GM19193 (cell line): ENCODE data around the gene IL17F.

ENCODE experiments used
- POLR2A ChIP-seq: IDR thresholded peaks from 4 replicates; pipeline ENCODE4 v1.6.1; 2011; ENCODE audit not compliant: insufficient read depth, insufficient read length; ENCODE audit errors: extremely low read depth

The IL17F gene

DNA sequence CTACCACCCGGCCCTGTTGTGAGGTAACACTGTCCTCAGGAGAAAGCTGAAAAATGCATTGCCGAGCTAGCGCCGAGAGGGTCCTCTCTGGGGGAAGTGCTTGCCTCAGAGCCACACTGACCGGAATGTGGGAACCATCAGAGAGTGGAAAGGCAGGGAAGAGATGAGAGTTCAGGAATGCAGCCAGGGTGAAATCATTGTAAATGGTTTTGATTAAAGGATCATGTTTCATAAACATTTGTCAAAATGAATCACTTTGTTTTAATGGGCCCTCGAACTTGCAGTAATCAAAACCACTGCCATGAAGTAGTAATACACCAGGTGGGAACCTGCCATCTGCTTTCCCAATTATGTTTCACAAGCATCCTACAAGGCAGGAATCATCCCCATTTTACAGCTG lies 16.9 kb upstream of the IL17F start:
- no peak for TF ChIP-seq POLR2A

- peak; percentile 17 for TF ChIP-seq POLR2A
These were observed 16.3 kb upstream of the IL17F start for GRCh38 chr6:52260634-52261033.

DNA sequence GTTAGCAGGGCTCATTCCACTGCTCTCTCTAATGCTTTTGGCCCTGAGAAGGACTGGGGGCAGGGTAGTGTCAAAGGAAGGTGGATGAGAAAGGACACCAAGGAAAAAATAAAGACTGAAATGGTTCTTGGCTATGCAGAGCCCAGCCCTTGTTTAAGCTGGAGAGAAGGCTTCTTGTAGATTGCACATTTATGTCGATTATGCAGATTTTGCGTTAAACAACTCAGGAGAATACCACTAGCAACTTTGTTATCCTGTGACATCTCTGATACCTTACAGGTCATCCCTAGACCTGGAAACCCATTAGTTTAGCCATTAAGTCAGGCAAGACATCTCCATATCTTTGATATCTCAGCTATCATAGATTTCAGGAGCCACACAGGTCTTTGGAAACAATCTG lies 11.1 kb upstream of the IL17F start:
- TF ChIP-seq POLR2A: no peak

- TF ChIP-seq POLR2A: no peak
These were observed 10.6 kb upstream of the IL17F start for GRCh38 chr6:52254731-52255378.

GRCh38 chr6:52253494-52253893 lies 9.2 kb upstream of the IL17F start:
- no peak for TF ChIP-seq POLR2A

DNA sequence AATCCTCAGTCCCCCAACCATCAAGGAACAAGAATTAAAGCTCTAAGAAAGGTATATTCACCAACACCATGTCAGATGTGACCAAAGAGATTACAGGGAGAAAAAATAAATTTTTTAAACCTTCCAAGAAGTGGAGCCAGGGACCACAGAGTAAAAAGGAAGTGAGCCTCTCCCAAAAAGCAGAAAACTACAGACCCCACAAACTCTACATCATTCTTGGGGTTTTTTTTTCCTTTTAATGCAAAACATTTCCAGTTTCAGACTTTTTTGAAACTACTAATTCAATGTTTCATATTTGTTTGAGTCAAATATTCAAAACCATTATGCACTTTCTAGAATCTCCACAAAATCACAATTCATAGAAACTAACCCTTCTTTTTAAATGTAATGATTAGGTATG lies 6.8 kb upstream of the IL17F start:
- no peak for TF ChIP-seq POLR2A

GRCh38 chr6:52249078-52249477 lies 4.8 kb upstream of the IL17F start:
- TF ChIP-seq POLR2A: no peak

DNA sequence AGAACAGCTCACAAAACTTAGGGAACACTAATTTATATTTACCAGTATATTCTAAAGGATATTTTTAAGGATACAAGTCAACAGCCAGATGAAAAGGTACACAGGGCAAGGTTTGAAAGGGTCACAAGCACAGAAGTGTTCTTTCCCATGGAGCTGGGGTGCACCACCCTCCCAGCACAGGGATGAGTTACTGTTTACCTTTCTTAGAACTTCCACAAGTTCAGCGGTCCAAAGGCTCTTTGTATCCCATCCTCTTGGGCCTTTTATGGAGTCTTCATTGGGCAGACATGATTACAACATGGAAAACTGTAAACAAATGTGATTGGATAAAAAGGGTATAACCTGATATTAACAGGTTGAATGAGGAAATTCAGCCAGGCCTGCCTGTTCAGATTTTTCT lies 1.1 kb upstream of the IL17F start:
- TF ChIP-seq POLR2A: no peak

DNA sequence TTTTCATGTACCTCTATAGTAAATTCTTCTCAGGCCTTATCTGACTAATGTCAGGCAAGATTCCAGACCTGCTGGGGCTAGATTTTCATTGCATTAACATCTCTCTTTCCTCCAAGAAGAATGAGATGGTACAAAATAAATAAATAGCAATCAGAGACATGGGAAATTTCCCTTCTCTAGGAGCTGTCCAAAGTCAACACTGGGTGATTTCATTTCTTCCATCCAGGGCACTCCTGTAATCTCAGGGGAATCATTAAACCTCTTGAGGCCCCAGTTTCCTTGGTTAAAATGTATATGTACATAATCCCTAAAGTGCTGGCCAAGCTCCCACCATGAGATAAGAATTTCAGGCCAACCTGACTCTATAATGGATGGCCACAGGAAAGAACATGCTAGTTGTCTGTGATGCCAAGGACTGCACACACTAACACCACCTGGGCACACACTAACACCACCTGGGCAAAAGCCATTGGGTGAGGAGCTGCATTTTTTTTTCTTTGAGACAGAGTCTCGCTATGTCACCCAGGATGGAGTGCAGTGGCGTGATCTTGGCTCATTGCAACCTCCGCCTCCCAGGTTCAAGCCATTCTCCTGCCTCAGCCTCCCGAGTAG lies 912 bp downstream of the IL17F start:
- TF ChIP-seq POLR2A: no peak

GRCh38 chr6:52241819-52242218 lies 2.5 kb downstream of the IL17F start:
- no peak for TF ChIP-seq POLR2A

DNA sequence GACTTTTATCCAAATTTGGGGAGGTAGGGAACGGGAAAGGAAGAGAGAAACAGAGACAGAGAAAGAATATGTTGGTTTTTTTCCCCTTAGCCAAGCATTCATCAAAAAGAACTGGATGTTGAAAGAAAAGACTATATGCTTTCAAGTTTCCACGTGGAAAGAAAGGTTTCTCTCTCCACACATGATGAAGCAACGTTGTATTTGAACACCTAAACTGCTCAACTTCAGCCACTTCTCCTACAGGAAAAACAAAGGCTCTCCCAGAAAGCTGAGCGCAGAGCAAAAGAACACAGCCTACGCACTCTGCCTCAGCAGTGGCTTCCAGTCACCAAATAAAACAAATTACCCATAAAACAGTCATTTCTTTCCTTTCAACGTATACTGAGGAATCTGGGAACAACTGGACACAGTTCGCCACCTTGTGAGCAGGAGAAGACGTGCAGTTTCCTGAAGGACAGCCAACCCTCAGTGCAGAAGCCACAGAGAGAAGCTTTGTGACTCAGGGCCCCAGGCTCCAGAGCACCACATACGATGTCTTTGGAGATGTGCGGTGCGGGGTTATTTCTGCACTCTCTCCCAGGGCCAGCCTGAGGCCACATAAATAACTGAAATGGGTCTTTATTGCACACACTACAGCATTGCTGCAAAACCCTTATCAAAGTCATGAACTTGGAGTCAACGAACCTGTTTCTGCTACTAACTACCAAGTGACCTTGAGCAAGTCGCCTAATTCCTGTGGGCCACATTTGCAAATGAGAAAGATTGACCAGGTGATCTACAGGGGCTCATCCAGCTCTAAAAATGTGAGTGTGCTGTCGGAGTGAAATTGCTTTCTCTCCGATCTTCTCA lies 10.1 kb downstream of the IL17F start:
- TF ChIP-seq POLR2A: no peak

DNA sequence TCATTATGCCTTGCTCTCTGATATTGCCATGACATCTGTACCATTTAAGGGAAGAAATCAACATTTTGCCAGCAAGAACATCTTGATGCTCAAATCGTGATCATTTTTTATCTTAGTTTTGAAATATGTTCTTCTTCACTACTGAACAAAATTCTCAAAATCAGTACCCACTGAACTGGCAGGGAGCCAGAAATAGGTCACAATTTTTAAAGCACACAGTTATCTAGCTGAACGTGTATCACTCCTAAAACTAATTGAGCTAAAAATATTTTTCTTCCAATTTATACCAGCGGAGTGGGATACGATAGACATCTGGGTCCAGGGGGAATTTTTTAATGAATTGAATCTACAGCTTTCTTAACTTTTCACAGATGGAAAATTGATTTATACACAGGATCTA lies 11.3 kb downstream of the IL17F start:
- no peak for TF ChIP-seq POLR2A

DNA sequence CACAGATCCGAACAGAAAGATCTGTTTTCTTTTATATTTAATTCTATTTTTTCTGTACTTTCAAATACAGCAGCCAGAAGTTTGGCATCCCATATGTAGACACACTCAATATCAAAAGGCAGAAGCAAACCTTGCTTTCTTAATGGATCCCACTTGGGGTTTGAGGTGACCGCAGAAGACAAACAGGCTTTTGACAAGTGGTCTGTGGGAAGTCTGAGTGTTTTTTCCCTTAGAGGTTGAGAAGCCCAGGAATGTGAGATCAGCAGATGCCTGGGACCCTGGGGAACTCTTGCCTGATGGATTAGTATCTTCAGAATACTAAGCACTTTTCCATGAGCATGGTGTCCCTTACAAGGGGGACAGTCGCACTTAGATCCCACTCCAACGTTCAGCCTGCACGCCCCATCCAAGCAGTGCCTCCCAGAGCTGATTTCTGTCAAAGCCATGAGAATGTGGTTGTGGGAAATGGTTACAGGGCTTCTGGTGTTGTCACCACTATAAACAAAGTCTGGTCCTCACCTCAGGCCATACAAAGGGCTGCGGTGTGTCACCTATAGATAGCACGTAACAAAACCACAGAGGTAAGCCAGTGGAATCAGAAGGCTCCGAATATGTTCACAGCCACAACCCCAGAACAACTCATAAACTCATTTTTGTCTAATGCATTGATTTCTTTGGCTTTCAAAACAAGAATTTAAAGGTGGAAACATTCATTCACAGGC lies 12.7 kb downstream of the IL17F start:
- TF ChIP-seq POLR2A: no peak

GRCh38 chr6:52230685-52231084 lies 13.6 kb downstream of the IL17F start:
- no peak for TF ChIP-seq POLR2A

GRCh38 chr6:52227495-52227894 lies 16.8 kb downstream of the IL17F start:
- TF ChIP-seq POLR2A: no peak
